HEK293T (cell line): ENCODE data around the gene FAF2.
A peak's percentile ranks its signal among the peaks of the same experiment; 100 is the strongest.

Experiments
- CTCF ChIA-PET: fragments of 350-600 bp; formaldehyde crosslinking; extraction: SDS; loops from one replicate; lab custom pipeline; 2021; ENCODE audit warnings: antibody characterized with exemption, inconsistent platforms; lab: Yijun Ruan, JAX
- POLR2A ChIA-PET: fragments of 350-600 bp; formaldehyde crosslinking; extraction: SDS; loops from one replicate; lab custom pipeline; 2020; ENCODE audit warnings: antibody characterized with exemption, inconsistent platforms; lab: Yijun Ruan, JAX
- DNase-seq: peaks from one replicate; pipeline ENCODE4 v3.0.0; 2012; ENCODE audit warnings: mixed read lengths; ENCODE audit errors: extremely low spot score
- ARNT ChIP-seq: fragments of 450-650 bp; IDR thresholded peaks from 2 replicates; pipeline ENCODE4 v1.6.1; 2017; ENCODE audit warnings: mild to moderate bottlenecking
- BHLHE40 ChIP-seq: fragments of 450-650 bp; IDR thresholded peaks from 2 replicates; pipeline ENCODE4 v1.6.1; 2016; ENCODE audit warnings: mild to moderate bottlenecking, moderate library complexity, borderline replicate concordance
- CTBP1 ChIP-seq: fragments of 450-650 bp; IDR thresholded peaks from 2 replicates; pipeline ENCODE4 v1.6.1; 2016; ENCODE audit warnings: borderline replicate concordance
- ELF4 ChIP-seq: fragments of 450-650 bp; IDR thresholded peaks from 2 replicates; pipeline ENCODE4 v1.6.1; 2017; ENCODE audit warnings: antibody characterized with exemption
- FOXA1 ChIP-seq: fragments of 450-650 bp; IDR thresholded peaks from 2 replicates; pipeline ENCODE4 v1.6.1; 2016; ENCODE audit warnings: mild to moderate bottlenecking
- FOXM1 ChIP-seq: fragments of 450-650 bp; IDR thresholded peaks from 2 replicates; pipeline ENCODE4 v1.6.1; 2017; ENCODE audit warnings: mild to moderate bottlenecking, borderline replicate concordance
- HDGF ChIP-seq: fragments of 450-650 bp; IDR thresholded peaks from 2 replicates; pipeline ENCODE4 v1.6.1; 2017; ENCODE audit warnings: antibody characterized with exemption, borderline replicate concordance
- LEF1 ChIP-seq: fragments of 450-650 bp; IDR thresholded peaks from 2 replicates; pipeline ENCODE4 v1.6.1; 2017; ENCODE audit warnings: mild to moderate bottlenecking, borderline replicate concordance
- NFRKB ChIP-seq: fragments of 450-650 bp; IDR thresholded peaks from 2 replicates; pipeline ENCODE4 v1.6.1; 2016; ENCODE audit warnings: mild to moderate bottlenecking, moderate library complexity
- SP1 ChIP-seq: fragments of 450-650 bp; IDR thresholded peaks from 2 replicates; pipeline ENCODE4 v1.6.1; 2017
- TARDBP ChIP-seq: fragments of 450-650 bp; IDR thresholded peaks from 2 replicates; pipeline ENCODE4 v1.6.1; 2016
- ZNF384 ChIP-seq: fragments of 450-650 bp; IDR thresholded peaks from 2 replicates; pipeline ENCODE4 v1.6.1; 2016
- TF ChIP-seq, protein P1 (sequence below): fragments of 450-650 bp; IDR thresholded peaks from 2 replicates; pipeline ENCODE4 v1.6.1; 2016

FAF2 gene

DNA sequence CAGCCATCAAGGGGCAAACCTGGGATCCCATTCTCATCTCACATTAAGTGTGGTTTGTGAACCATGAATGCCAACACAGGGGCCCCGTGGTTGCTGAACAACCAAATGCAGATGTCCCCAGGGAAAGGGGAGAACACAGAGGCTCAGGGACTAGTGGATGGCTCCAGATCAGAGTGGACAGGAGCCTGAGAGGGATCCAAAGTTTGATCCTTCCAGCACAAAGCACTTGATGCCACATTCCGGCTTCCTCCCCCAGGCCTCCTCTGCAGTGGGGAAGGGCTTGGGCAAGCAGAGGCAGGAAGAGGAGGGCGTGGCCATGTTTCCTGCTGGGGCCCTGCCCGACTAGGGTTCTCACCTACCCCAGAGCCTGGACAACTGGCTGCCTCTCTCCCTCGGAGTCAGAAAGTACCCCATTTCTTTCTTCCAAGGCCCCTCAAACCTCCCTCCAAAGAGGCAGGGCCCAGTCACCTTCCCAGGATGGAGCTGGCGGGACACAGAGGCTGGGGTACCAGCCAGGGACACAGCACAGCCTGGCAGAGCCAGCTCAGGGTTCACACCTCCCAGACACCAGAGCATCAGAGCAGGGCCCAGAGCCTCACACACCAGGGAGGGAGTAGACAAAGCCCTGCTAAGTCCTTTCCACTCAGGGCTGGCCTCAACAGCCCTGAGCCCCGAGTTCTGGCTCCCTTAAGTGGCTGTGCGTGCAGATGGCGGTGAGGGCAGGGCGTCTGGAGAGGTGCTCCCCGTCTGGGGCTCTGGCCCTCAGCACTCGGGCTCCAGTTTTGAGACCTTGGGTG lies 93.4 kb downstream of the FAF2 start:
- TF ChIP-seq NFRKB (no peak), ELF4 (no peak), FOXA1 (no peak), ARNT (no peak), LEF1 (no peak), SP1 (no peak), TARDBP (no peak)
- CTCF ChIA-PET = interaction anchor here (0.6 to 1.0 kb wide), 2 partner anchors 94 to 132 kb away, joined by 3 read pairs; no protein-coding TSS in a partner anchor
- POLR2A ChIA-PET = no interaction called here
- peak; percentile 44 for DNase-seq

DNA sequence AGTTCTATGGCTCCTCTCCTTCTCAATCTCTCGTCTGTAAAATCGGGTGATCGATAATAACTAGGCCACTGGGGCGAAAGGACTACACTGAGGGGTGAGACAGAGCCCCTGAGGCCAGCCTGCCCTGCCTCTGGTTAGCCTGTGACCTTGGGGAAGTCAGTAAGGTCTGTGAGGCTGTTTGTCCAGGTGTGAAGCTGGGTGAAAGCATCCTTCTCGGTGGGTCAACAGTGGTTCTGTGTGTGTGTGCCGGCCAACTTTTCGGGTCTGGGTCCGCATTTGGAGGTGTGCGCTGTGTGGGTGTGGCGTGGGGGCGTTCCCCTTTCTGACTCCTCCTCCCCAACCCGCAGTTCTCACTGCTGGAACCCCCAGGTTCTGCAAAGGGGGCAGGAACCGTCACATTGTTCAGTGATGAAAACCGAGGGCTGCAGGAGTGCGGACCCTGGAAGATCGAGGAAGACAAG lies 94.0 kb downstream of the FAF2 start:
- TF ChIP-seq HDGF (no peak), BHLHE40 (no peak), ZNF384 (no peak), SP1 (no peak), ELF4 (no peak), NFRKB (no peak), ARNT (no peak), TARDBP (no peak), FOXA1 (no peak), FOXM1 (no peak), CTBP1 (no peak)
- TF ChIP-seq, protein P1, sequence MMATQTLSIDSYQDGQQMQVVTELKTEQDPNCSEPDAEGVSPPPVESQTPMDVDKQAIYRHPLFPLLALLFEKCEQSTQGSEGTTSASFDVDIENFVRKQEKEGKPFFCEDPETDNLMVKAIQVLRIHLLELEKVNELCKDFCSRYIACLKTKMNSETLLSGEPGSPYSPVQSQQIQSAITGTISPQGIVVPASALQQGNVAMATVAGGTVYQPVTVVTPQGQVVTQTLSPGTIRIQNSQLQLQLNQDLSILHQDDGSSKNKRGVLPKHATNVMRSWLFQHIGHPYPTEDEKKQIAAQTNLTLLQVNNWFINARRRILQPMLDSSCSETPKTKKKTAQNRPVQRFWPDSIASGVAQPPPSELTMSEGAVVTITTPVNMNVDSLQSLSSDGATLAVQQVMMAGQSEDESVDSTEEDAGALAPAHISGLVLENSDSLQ = no peak
- DNase-seq = no peak
- CTCF ChIA-PET = interaction anchor here (0.6 to 1.0 kb wide), 3 partner anchors 29 to 133 kb away, joined by 3 read pairs; no protein-coding TSS in a partner anchor
- POLR2A ChIA-PET = interaction anchor here (0.7 to 2.2 kb wide), 8 partner anchors 11 to 247 kb away, joined by 3 to 15 read pairs (median 4); partner anchors contain the start of gene FAF2

DNA sequence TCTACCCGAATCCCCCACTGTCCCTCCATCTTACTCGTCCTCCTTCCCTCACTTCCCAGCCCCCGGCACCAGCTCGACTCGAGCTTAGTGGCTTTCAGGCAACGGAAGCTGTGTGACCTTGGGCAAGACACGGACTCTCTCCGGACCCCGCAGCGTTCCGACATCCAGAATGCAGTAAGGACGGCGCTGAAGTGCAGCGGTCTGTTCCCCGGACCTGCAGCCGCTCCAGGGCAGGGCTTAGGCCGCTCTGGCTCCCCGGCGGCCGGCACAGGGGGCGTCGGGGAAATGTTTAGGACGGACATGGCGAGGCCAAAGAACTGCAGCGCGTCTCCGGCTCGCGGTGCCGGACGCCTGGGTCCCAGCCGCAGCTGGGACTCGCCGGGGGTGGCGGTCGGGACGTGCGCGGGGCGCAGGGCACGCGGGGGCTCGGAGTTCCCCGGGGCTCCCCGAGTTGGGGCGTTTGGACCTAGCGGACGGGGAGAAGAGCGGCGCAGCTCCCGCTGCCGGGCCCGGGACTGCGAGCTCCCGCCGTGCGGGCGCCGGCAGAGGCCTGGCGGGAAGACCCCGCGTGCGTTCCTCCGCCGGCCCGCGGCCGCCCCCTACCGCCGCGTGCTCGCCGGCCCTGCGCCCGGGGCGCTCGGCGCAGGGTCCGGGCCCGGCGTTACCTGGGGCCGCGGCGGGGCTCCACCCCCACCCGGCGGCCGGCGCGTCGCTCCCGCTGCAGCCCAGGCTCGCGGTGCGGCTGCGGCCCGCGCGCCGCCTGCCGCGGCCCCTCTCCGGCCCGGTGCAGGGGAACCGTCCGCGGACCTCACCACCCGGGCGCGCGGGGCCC lies 94.6 kb downstream of the FAF2 start:
- DNase-seq = peak; percentile 67
- POLR2A ChIA-PET = interaction anchor here (0.6 to 2.2 kb wide), 18 partner anchors 8 to 246 kb away, joined by 3 to 15 read pairs (median 4); partner anchors contain the start of genes CLTB, FAF2, HIGD2A and NOP16
- TF ChIP-seq SP1 = no peak
- TF ChIP-seq ARNT = 0 out of 2 replicates have a peak, but pooled peaks have one; percentile 34
- TF ChIP-seq FOXM1 = peak; percentile 72; the same call in 1 of the 2 replicates
- CTCF ChIA-PET = interaction anchor here (0.6 to 1.6 kb wide), 7 partner anchors 11 to 118 kb away, joined by 3 to 6 read pairs (median 3); partner anchors contain the start of gene FAF2

DNA sequence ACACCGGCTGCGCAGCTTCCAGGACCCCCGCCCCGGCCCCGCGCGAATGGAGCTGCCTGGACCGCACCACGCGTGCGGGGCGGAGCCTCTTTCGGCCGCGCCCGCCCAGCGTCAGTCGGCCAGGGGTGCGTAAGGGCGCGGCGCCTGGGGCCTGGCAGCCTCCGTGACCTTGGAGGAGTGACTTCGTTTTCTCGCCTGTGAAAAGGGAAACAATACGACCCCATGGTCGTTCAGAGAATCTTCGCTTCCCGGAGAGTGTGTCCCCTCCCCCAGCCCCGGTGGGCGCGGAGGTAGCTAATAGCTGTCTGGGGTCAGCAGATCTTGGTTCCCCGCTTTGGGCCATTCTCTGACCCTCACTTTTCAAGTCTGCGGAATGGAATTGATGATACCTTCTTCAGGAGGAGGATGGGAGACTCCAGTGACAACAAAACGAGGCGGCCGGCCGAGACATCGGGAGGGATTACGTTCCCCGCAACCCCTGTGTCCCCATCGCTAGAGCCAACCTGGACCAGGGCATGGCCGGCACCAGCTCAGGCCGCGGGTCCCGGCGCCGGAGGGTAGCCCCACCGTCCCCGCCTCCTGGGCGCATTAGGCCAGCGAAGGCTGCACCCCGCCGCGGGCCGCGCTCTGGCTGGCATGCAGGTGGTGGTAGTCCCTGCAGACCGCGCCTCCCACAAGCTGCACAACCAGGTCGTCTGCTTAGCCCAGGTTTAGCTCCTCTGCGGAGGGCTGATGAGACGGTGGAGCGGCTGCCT lies 95.4 kb downstream of the FAF2 start:
- DNase-seq = peak; percentile 77
- ChIA-PET POLR2A (interaction anchor here (0.6 to 2.2 kb wide), 18 partner anchors 8 to 1162 kb away, joined by 3 to 15 read pairs (median 4); partner anchors contain the start of genes CLTB, EIF4E1B, FAF2 and SNCB), CTCF (interaction anchor here (0.6 to 1.6 kb wide), 7 partner anchors 9 to 117 kb away, joined by 3 to 6 read pairs (median 4); partner anchors contain the start of gene FAF2)
- no peak for TF ChIP-seq BHLHE40
- no peak for TF ChIP-seq SP1
- TF ChIP-seq ARNT = no peak
- TF ChIP-seq FOXM1 = no peak
- no peak for TF ChIP-seq NFRKB
- 0 out of 2 replicates have a peak, but pooled peaks have one; percentile 86 for TF ChIP-seq HDGF
- no peak for TF ChIP-seq TARDBP

GRCh38 chr5:176545388-176545736 lies 97.2 kb downstream of the FAF2 start:
- no peak for TF ChIP-seq CTBP1
- no peak for TF ChIP-seq ELF4
- TF ChIP-seq FOXM1 = no peak
- no peak for TF ChIP-seq BHLHE40
- ChIA-PET CTCF (no interaction called here), POLR2A (no interaction called here)
- no peak for DNase-seq

DNA sequence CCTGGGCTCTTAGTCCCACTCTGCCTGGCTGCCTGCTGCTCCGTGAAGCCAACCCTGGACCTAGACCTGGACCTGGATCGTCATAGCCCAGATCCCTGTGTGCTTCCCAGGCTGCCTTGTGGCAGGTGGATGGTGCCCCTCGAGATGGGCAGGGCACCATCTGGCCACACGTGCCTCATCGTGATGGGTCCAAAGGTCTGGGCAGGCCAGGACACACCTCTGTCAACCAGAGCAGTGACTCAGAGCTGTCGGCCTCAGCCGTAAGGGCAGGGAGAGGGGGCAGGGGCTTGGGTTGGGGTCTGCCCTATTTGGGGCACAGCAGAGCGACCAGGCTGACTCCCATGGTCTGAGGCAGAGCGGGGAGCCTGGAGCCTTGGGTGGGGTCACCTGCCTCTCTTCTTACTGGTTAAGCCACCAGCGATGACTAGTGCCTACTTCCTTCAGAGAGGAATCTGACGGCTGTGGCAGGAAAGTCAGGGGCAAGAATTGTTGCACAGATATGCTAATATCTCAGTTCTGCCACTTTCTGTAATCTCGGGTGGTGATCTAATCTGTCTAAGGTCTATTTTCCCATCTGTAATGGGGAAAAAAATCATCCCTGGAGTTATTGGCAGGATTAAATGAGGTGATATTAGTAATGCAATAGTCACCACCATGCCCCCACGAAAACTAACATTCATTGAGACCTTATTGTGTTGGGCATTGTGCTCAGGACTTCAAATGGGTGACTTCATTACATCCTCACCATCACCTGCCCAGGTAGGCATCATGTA lies 97.7 kb downstream of the FAF2 start:
- DNase-seq = no peak
- no peak for TF ChIP-seq SP1
- TF ChIP-seq CTBP1 = no peak
- TF ChIP-seq ARNT = no peak
- no peak for TF ChIP-seq ELF4
- TF ChIP-seq, protein P1 = no peak
- no peak for TF ChIP-seq NFRKB
- no peak for TF ChIP-seq FOXA1
- no peak for TF ChIP-seq LEF1
- CTCF ChIA-PET = no interaction called here
- POLR2A ChIA-PET = no interaction called here
